GM21786 (cell line): ENCODE results near the gene IPCEF1.

ENCODE experiments used
- ATAC-seq: cut with Tn5 transposase; IDR thresholded peaks from one replicate; pipeline ENCODE4 v1.9.1; 2021; ENCODE audit not compliant: unreplicated experiment

Gene IPCEF1

GRCh38 chr6:154117485-154117884 is 239.1 kb downstream of the IPCEF1 start:
- no peak for ATAC-seq

GRCh38 chr6:154113392-154113791 is 243.2 kb downstream of the IPCEF1 start:
- ATAC-seq: no peak

- no peak for ATAC-seq
Observed at GRCh38 chr6:154112181-154112809, 244.3 kb downstream of the IPCEF1 start.

- ATAC-seq: no peak
Observed at GRCh38 chr6:154111025-154111424, 245.6 kb downstream of the IPCEF1 start.

- no peak for ATAC-seq
Observed at GRCh38 chr6:154106251-154106650, 250.4 kb downstream of the IPCEF1 start.
